Measurements from ENCODE around the gene FHL1.

GRCh38 chrX:136198678-136199243 is 51.4 kb downstream of the FHL1 start:
- TF ChIP-seq CTCF (IDR thresholded peaks at IDR 0.05; ENCODE audit: low read depth, low read length) (no peak), POLR2A (IDR thresholded peaks at IDR 0.05; ENCODE audit: extremely low read depth, insufficient read length) (no peak), MYC (IDR thresholded peaks at IDR 0.05; ENCODE audit: low read depth, low read length) (no peak)
- TF ChIP-seq, protein P1, sequence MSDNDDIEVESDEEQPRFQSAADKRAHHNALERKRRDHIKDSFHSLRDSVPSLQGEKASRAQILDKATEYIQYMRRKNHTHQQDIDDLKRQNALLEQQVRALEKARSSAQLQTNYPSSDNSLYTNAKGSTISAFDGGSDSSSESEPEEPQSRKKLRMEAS (IDR thresholded peaks at IDR 0.05; ENCODE audit: low read depth, low read length) = no peak
